Keratinocyte (primary cell): Measurements from ENCODE around the gene CTNND2. TPM values are rescaled to one million over a fixed set of nuclear protein-coding genes. Genes with fewer than 3 reads are reported as not detected.

ENCODE experiments used
- DNase-seq: peaks from one replicate; pipeline ENCODE4 v3.0.0-alpha.2; 2011; ENCODE audit warnings: low read depth, missing footprints, low spot score
- FAIRE-seq: peaks from 2 replicates; lab custom pipeline; 2011; peaks lifted over from hg19 to GRCh38; lab: Jason Lieb, UNC
- H2AFZ ChIP-seq: 2 replicates; pipeline ENCODE4 v1.6.0; 2012; ENCODE audit warnings: low read length, control low read depth, inconsistent platforms; ENCODE audit not compliant: control insufficient read depth
- H3K27ac ChIP-seq: 2 replicates; pipeline ENCODE4 v1.5.1; 2011; ENCODE audit warnings: low read length; ENCODE audit not compliant: control insufficient read depth, insufficient read depth
- H3K27me3 ChIP-seq: 3 replicates; pipeline ENCODE4 v1.6.0; 2011; ENCODE audit warnings: low read length; ENCODE audit not compliant: control insufficient read depth, insufficient read depth; ENCODE audit errors: extremely low read depth
- H3K36me3 ChIP-seq, 2 experiments: 2 replicates in 1 of 2; 3 replicates in 1 of 2; pipeline ENCODE4 v1.5.1; 2011; ENCODE audit warnings: low read length in 2 of 2, mild to moderate bottlenecking in 1 of 2; ENCODE audit not compliant: control insufficient read depth in 2 of 2, insufficient read depth in 2 of 2; ENCODE audit errors: extremely low read depth in 1 of 2
- H3K4me1 ChIP-seq: 3 replicates; pipeline ENCODE4 v1.5.1; 2011; ENCODE audit warnings: low read length; ENCODE audit not compliant: control insufficient read depth, insufficient read depth; ENCODE audit errors: extremely low read depth
- H3K4me2 ChIP-seq: 3 replicates; pipeline ENCODE4 v1.6.0; 2011; ENCODE audit warnings: low read depth, low read length; ENCODE audit not compliant: control insufficient read depth, insufficient read depth; ENCODE audit errors: extremely low read depth
- H3K4me3 ChIP-seq, 3 experiments: fragments of 200-600 bp in 1 of 3; sonication (generic) in 1 of 3; 2 replicates in 2 of 3; 3 replicates in 1 of 3; pipeline ENCODE4 v1.5.1; 2011 to 2016; ENCODE audit warnings: low read length in 3 of 3, mild to moderate bottlenecking in 3 of 3, control low read depth in 2 of 3, inconsistent platforms in 1 of 3, low read depth in 1 of 3, mixed read lengths in 1 of 3, mixed run types in 1 of 3, moderate library complexity in 1 of 3; ENCODE audit not compliant: control insufficient read depth in 2 of 3, insufficient read depth in 2 of 3; ENCODE audit errors: extremely low read depth in 1 of 3
- H3K79me2 ChIP-seq: 2 replicates; pipeline ENCODE4 v1.6.0; 2012; ENCODE audit warnings: low read length; ENCODE audit not compliant: control insufficient read depth, insufficient read depth
- H3K9ac ChIP-seq: 3 replicates; pipeline ENCODE4 v1.6.0; 2011; ENCODE audit warnings: low read length; ENCODE audit not compliant: control insufficient read depth, insufficient read depth; ENCODE audit errors: extremely low read depth
- H3K9me1 ChIP-seq: 3 replicates; pipeline ENCODE4 v1.6.0; 2011; ENCODE audit warnings: low read length; ENCODE audit not compliant: control insufficient read depth, insufficient read depth; ENCODE audit errors: extremely low read depth
- H3K9me3 ChIP-seq: 2 replicates; pipeline ENCODE4 v1.5.1; 2012; ENCODE audit warnings: low read depth, low read length; ENCODE audit not compliant: control insufficient read depth
- H4K20me1 ChIP-seq: 3 replicates; pipeline ENCODE4 v1.6.0; 2011; ENCODE audit warnings: low read length; ENCODE audit not compliant: control insufficient read depth, insufficient read depth; ENCODE audit errors: extremely low read depth
- EZH2 ChIP-seq: IDR thresholded peaks from one replicate; pipeline ENCODE4 v1.6.1; 2012; ENCODE audit warnings: inconsistent platforms, mild to moderate bottlenecking, low read length, moderate library complexity
- dilution Hi-C: fragments of 300-500 bp; cut with MboI; formaldehyde crosslinking; loops from one replicate; pipeline ENCODE4 v1.7.0; 2020; ENCODE audit warnings: low sequenced_read_pairs; ENCODE audit not compliant: extremely low pct_ligation_motif_present
- polyA plus RNA-seq, 5 experiments: library from polyadenylated mRNA; depleted of rRNA in 3 of 5; stranded (reverse) in 3 of 5; stranded (forward) in 1 of 5; unstranded in 1 of 5; fragments of >200 nt; gene quantifications; 1 replicate in 1 of 5; 2 replicates in 3 of 5; 3 replicates in 1 of 5; pipeline versions ENCODE4 v1.2.1 to v1.2.3, GENCODE V29; 2011 to 2012; ENCODE audit warnings: missing spikeins in 2 of 5, low read depth in 1 of 5, low replicate concordance in 1 of 5
- TF ChIP-seq, protein P1 (sequence below), 3 experiments: IDR thresholded peaks in 1 of 3; conservative IDR thresholded peaks in 1 of 3; optimal IDR thresholded peaks in 1 of 3; 2 replicates in 2 of 3; 3 replicates in 1 of 3; pipeline versions ENCODE3 to v1.5.1; 2011; ENCODE audit warnings: low read length in 3 of 3, mild to moderate bottlenecking in 3 of 3, moderate library complexity in 2 of 3, control low read depth in 1 of 3, inconsistent platforms in 1 of 3; ENCODE audit not compliant: insufficient read depth in 2 of 3; ENCODE audit errors: extremely low read depth in 1 of 3

The CTNND2 gene
- polyA plus RNA-seq, 1 donor (not counting 4 experiments of a cell fraction or from before 2014, with no cell fraction given) = not detected

GRCh38 chr5:11918463-11919045 is 14.3 kb upstream of the CTNND2 start:
- no peak overlapping the region for H3K4me2 ChIP-seq
- H3K9me1 ChIP-seq = no peaks in the 10 kb centered on the region
- no peaks in the 10 kb centered on the region for H4K20me1 ChIP-seq
- H3K9ac ChIP-seq = no peak overlapping the region
- dilution Hi-C loops = no loop called here
- no peak overlapping the region for H3K4me3 ChIP-seq
- no peaks in the 10 kb centered on the region for H3K27me3 ChIP-seq
- FAIRE-seq (no peak), DNase-seq (no peak)
- no peaks in the 10 kb centered on the region for H3K79me2 ChIP-seq
- no peak overlapping the region for H2AFZ ChIP-seq
- no peaks in the 10 kb centered on the region for H3K36me3 ChIP-seq
- H3K27ac ChIP-seq = no peak overlapping the region
- TF ChIP-seq EZH2 = no peak
- TF ChIP-seq, protein P1, sequence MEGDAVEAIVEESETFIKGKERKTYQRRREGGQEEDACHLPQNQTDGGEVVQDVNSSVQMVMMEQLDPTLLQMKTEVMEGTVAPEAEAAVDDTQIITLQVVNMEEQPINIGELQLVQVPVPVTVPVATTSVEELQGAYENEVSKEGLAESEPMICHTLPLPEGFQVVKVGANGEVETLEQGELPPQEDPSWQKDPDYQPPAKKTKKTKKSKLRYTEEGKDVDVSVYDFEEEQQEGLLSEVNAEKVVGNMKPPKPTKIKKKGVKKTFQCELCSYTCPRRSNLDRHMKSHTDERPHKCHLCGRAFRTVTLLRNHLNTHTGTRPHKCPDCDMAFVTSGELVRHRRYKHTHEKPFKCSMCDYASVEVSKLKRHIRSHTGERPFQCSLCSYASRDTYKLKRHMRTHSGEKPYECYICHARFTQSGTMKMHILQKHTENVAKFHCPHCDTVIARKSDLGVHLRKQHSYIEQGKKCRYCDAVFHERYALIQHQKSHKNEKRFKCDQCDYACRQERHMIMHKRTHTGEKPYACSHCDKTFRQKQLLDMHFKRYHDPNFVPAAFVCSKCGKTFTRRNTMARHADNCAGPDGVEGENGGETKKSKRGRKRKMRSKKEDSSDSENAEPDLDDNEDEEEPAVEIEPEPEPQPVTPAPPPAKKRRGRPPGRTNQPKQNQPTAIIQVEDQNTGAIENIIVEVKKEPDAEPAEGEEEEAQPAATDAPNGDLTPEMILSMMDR (optimal IDR thresholded peaks at IDR 0.05 in 1 of 3, IDR thresholded peaks at IDR 0.05 in 1 of 3, conservative IDR thresholded peaks at IDR 0.05 in 1 of 3; ENCODE audit: extremely low read depth in 1 of 3, insufficient read depth in 2 of 3, low read length in 3 of 3) = no peak
- no peaks in the 10 kb centered on the region for H3K4me1 ChIP-seq
- no peaks in the 10 kb centered on the region for H3K9me3 ChIP-seq

GRCh38 chr5:11909471-11909870 is 5.2 kb upstream of the CTNND2 start:
- DNase-seq (no peak), FAIRE-seq (no peak)
- Histone ChIP-seq H3K79me2 (no peaks in the 10 kb centered on the region), H3K4me1 (no peaks in the 10 kb centered on the region), H3K27me3 (peaks cover 13% of the 10 kb centered on the region), H2AFZ (no peak overlapping the region), H3K9ac (no peak overlapping the region), H3K9me1 (no peaks in the 10 kb centered on the region), H4K20me1 (no peaks in the 10 kb centered on the region), H3K4me3 (no peak overlapping the region), H3K4me2 (no peak overlapping the region), H3K9me3 (peaks cover 2% of the 10 kb centered on the region), H3K27ac (no peak overlapping the region), H3K36me3 (no peaks in the 10 kb centered on the region)
- dilution Hi-C loops = no loop called here
- TF ChIP-seq, protein P1 (optimal IDR thresholded peaks at IDR 0.05 in 1 of 3, IDR thresholded peaks at IDR 0.05 in 1 of 3, conservative IDR thresholded peaks at IDR 0.05 in 1 of 3; ENCODE audit: extremely low read depth in 1 of 3, insufficient read depth in 2 of 3, low read length in 3 of 3) = no peak
- TF ChIP-seq EZH2 = no peak
